Mucosa of rectum (tissue), 2 donors: ENCODE measurements around the gene AFF3.
A peak's percentile ranks its signal among the peaks of the same experiment; 100 is the strongest.

Experiments used
- H3K27ac ChIP-seq, 2 donors: one replicate each; pipeline ENCODE4 v1.7.0; 2013; ENCODE audit warnings: inconsistent platforms in 2 of 2, low read depth in 2 of 2, low read length in 2 of 2
- H3K27me3 ChIP-seq, 2 donors: one replicate each; pipeline ENCODE4 v1.7.0; 2013; ENCODE audit warnings: low read length in 2 of 2; ENCODE audit not compliant: control insufficient read depth in 2 of 2, insufficient read depth in 2 of 2
- H3K36me3 ChIP-seq, 2 donors: one replicate each; pipeline ENCODE4 v1.7.0; 2013; ENCODE audit warnings: low read length in 2 of 2; ENCODE audit not compliant: control insufficient read depth in 2 of 2, insufficient read depth in 2 of 2
- H3K4me1 ChIP-seq, 2 donors: one replicate each; pipeline ENCODE4 v1.7.0; 2013; ENCODE audit warnings: low read length in 2 of 2, mild to moderate bottlenecking in 1 of 2; ENCODE audit not compliant: control insufficient read depth in 2 of 2, insufficient read depth in 2 of 2
- H3K4me3 ChIP-seq, 2 donors: one replicate each; pipeline ENCODE4 v1.7.0; 2013; ENCODE audit warnings: low read length in 2 of 2
- H3K9ac ChIP-seq, 2 donors: one replicate each; pipeline ENCODE4 v1.7.0; 2013; ENCODE audit warnings: low read length in 2 of 2, low read depth in 1 of 2, mild to moderate bottlenecking in 1 of 2
- H3K9me3 ChIP-seq, 2 donors: one replicate each; pipeline ENCODE4 v1.7.0; 2013; ENCODE audit warnings: low read length in 2 of 2; ENCODE audit not compliant: control insufficient read depth in 2 of 2
- donor health status: healthy.
- donor health status: Normal muscosa, but diverticular disease.

Gene AFF3

DNA sequence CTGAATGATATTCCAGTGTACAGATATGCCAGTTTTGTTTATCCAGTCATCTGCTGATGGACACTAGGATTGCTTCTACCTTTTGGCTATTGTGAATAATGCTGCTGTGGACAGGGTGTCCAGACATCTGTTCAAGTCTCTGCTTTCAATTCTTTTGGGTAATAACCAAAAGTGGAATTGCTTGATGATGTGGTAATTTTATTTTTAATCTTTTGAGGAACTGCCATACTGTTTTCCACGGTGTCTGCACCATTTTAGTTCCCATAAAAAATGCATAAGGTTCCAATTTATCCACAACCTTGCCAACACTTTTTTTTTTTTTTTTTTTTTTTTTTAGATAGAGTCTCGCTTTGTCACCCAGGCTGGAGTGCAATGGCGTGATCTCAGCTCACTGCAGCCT, 510.7 kb downstream of the AFF3 start:
- Histone ChIP-seq H3K27ac (no peak overlapping the region), H3K4me3 (no peak overlapping the region), H3K36me3 (no peaks in the 10 kb centered on the region), H3K27me3 (no peaks in the 10 kb centered on the region), H3K9me3 (no peaks in the 10 kb centered on the region), H3K9ac (no peak overlapping the region), H3K4me1 (no peaks in the 10 kb centered on the region)

DNA sequence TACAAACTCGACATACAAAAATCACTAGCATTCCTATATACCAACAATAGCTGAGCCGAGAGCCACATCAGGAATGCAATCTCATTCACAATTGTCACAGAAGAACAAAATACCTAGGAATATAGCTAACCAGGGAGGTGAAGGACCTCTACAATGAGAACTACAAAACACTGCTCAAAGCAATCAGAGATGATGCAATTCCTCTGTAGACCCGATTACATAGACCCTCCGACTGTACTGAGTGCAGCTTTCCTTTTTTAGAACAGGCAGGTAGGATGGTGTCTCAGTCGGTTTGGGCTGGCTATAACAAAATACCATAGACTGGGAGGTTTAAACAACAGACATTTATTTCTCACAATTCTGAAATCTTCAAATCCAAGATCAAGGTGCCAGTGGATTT, 513.1 kb downstream of the AFF3 start:
- no peaks in the 10 kb centered on the region for H3K9me3 ChIP-seq
- no peaks in the 10 kb centered on the region for H3K27me3 ChIP-seq
- H3K4me3 ChIP-seq = no peak overlapping the region
- H3K9ac ChIP-seq = no peak overlapping the region
- no peaks in the 10 kb centered on the region for H3K36me3 ChIP-seq
- H3K4me1 ChIP-seq = no peaks in the 10 kb centered on the region
- H3K27ac ChIP-seq = no peak overlapping the region

GRCh38 chr2:99626158-99626557, 516.2 kb downstream of the AFF3 start:
- H3K36me3 ChIP-seq = no peaks in the 10 kb centered on the region
- no peak overlapping the region for H3K4me3 ChIP-seq
- no peak overlapping the region for H3K9ac ChIP-seq
- peaks cover 0 to 5% of the 10 kb centered on the region in 2 donors for H3K4me1 ChIP-seq
- H3K9me3 ChIP-seq = no peaks in the 10 kb centered on the region
- H3K27me3 ChIP-seq = no peaks in the 10 kb centered on the region
- no peak overlapping the region for H3K27ac ChIP-seq

DNA sequence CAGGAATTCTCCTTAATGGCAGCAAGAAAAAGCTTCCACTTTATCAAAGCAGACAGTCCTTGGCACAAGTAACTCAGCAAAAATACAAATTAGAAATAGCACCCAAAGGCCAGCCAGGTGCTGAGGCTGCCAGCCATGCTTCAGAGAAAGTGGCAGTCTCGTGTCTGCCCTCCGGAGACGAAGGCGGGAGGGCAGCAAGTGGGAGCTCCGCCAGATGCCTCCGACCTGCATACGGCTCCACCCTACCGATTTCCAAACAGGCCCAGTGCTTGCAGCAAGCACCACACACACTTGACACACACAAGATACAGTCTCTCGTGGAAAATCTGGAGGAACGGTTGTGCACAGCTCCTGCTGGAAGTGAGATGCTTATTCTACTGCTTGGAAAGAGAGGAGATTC, 517.7 kb downstream of the AFF3 start:
- Histone ChIP-seq H3K36me3 (no peaks in the 10 kb centered on the region), H3K9me3 (no peaks in the 10 kb centered on the region), H3K27ac (no peak overlapping the region), H3K9ac (no peak overlapping the region), H3K4me3 (no peak overlapping the region), H3K27me3 (no peaks in the 10 kb centered on the region), H3K4me1 (peaks cover 0 to 5% of the 10 kb centered on the region in 2 donors)

DNA sequence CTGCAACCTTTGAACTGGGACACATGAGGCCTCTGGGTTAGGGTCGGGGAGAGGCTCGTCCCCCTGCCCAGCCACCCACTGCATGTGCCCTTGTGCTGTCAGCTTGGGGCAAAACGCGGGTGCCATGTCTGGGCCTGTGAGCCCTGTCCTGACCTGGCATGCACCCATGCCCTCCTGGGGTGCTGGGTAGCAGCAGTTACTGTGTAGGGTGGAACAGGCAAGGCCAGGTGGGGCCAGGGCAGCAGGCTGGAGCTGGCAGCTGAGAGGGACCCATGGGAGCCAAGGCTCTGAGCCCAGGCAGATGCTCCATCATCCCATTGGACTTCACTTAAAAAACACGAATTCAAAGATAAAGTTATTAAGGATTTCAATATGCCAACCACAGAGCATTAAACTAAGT, 518.8 kb downstream of the AFF3 start:
- peaks cover 0 to 5% of the 10 kb centered on the region in 2 donors for H3K4me1 ChIP-seq
- no peak overlapping the region for H3K4me3 ChIP-seq
- H3K27ac ChIP-seq = no peak overlapping the region
- H3K27me3 ChIP-seq = no peaks in the 10 kb centered on the region
- no peak overlapping the region for H3K9ac ChIP-seq
- no peaks in the 10 kb centered on the region for H3K36me3 ChIP-seq
- no peaks in the 10 kb centered on the region for H3K9me3 ChIP-seq

DNA sequence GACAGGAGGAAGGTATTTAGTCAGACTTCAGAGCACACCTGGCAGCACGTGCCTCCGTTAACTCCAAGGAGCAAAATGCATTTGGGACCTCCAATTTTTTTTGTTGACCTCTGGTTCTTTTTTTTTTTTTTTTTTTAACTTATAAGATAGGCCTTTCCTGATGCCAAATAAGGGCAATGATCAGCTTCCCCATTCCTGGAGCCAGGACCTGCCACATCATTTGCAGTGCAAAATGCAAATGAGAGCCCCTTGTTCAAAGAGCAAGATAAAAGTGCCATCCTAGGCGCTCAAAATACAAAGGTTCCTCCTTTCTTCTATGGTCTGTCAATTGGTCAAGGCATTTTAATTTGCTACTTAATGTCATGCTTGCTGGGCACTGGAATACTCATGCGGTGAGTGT, 519.4 kb downstream of the AFF3 start:
- peaks cover 0 to 5% of the 10 kb centered on the region in 2 donors for H3K4me1 ChIP-seq
- no peak overlapping the region for H3K9ac ChIP-seq
- no peaks in the 10 kb centered on the region for H3K9me3 ChIP-seq
- H3K27ac ChIP-seq = no peak overlapping the region
- no peaks in the 10 kb centered on the region for H3K36me3 ChIP-seq
- no peak overlapping the region for H3K4me3 ChIP-seq
- H3K27me3 ChIP-seq = no peaks in the 10 kb centered on the region

GRCh38 chr2:99622534-99622933, 519.9 kb downstream of the AFF3 start:
- no peaks in the 10 kb centered on the region for H3K27me3 ChIP-seq
- peaks cover 0 to 5% of the 10 kb centered on the region in 2 donors for H3K4me1 ChIP-seq
- H3K9ac ChIP-seq = no peak overlapping the region
- no peak overlapping the region for H3K4me3 ChIP-seq
- H3K9me3 ChIP-seq = no peaks in the 10 kb centered on the region
- no peaks in the 10 kb centered on the region for H3K36me3 ChIP-seq
- no peak overlapping the region for H3K27ac ChIP-seq

- H3K36me3 ChIP-seq = no peaks in the 10 kb centered on the region
- H3K4me3 ChIP-seq = no peak overlapping the region
- H3K27ac ChIP-seq = peak overlapping the region in 1 of 2 donors; percentile 40
- no peaks in the 10 kb centered on the region for H3K9me3 ChIP-seq
- H3K9ac ChIP-seq = no peak overlapping the region
- peaks cover 0 to 5% of the 10 kb centered on the region in 2 donors for H3K4me1 ChIP-seq
- H3K27me3 ChIP-seq = no peaks in the 10 kb centered on the region
Measured at GRCh38 chr2:99621774-99622173, 520.6 kb downstream of the AFF3 start.

DNA sequence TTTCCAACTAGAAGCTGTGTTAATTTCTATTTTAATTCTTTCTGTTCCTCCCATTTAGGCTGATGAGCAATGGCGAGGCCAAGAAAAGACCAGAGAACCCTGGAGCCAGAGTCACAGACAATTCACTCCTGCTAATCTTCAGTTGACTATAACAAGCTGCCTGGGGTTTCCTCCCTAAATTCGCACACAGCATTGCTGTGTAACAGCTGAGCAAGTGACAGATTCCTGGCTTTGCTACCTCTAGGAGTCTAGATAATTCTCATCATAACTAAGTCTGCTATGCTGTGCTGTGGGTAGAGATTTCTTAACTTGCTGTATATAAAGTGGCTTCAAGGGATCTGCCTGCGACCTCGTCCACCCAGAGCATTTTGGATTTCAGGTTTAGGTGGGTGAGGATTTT, 521.3 kb downstream of the AFF3 start:
- no peaks in the 10 kb centered on the region for H3K36me3 ChIP-seq
- H3K4me1 ChIP-seq = peaks cover 0 to 5% of the 10 kb centered on the region in 2 donors
- H3K27me3 ChIP-seq = no peaks in the 10 kb centered on the region
- H3K9ac ChIP-seq = no peak overlapping the region
- H3K9me3 ChIP-seq = no peaks in the 10 kb centered on the region
- H3K27ac ChIP-seq = no peak overlapping the region
- no peak overlapping the region for H3K4me3 ChIP-seq

DNA sequence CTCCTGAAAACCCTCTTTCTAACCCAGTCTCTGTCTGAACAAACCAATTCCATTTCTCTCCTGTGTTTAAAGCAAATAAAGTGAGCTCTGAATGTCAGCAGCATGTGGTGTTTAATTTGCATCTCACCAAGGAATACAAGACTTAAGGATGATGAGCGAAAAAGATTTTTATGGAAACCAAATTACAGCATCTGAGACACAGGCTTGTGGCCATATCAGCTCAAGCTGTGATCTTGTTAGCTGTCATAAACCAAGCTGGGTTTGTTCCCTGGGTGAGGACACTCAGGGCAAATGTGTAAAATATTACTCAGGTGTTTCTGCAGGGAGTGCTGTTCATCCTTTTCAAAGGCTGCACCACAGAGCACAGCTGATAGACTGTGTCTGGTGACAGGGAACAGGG, 523.2 kb downstream of the AFF3 start:
- no peaks in the 10 kb centered on the region for H3K36me3 ChIP-seq
- peaks cover 0 to 5% of the 10 kb centered on the region in 2 donors for H3K4me1 ChIP-seq
- no peak overlapping the region for H3K4me3 ChIP-seq
- no peaks in the 10 kb centered on the region for H3K9me3 ChIP-seq
- no peaks in the 10 kb centered on the region for H3K27me3 ChIP-seq
- no peak overlapping the region for H3K9ac ChIP-seq
- H3K27ac ChIP-seq = no peak overlapping the region

GRCh38 chr2:99618579-99619097, 523.8 kb downstream of the AFF3 start:
- no peaks in the 10 kb centered on the region for H3K27me3 ChIP-seq
- no peak overlapping the region for H3K27ac ChIP-seq
- H3K4me3 ChIP-seq = no peak overlapping the region
- H3K9ac ChIP-seq = no peak overlapping the region
- peaks cover 0 to 5% of the 10 kb centered on the region in 2 donors for H3K4me1 ChIP-seq
- no peaks in the 10 kb centered on the region for H3K9me3 ChIP-seq
- H3K36me3 ChIP-seq = no peaks in the 10 kb centered on the region
